Mesothelial cell of epicardium (in vitro differentiated cells): Measurements from ENCODE around the gene ZNF280A. TPM values are rescaled to one million over a fixed set of nuclear protein-coding genes. Genes with fewer than 3 reads are reported as not detected.

Experiments used
- DNase-seq, 2 experiments: peaks; one replicate each; pipeline ENCODE4 v3.0.0; 2021; ENCODE audit warnings: low spot score in 2 of 2; ENCODE audit not compliant: unreplicated experiment in 2 of 2
- H3K27ac Mint-ChIP-seq: 2 replicates; pipeline ENCODE4 v1.8.0; 2021; ENCODE audit warnings: mixed read lengths
- H3K27me3 Mint-ChIP-seq: 2 replicates; pipeline ENCODE4 v1.8.0; 2021; ENCODE audit warnings: low read depth, mixed read lengths
- H3K36me3 Mint-ChIP-seq: 2 replicates; pipeline ENCODE4 v1.8.0; 2021; ENCODE audit warnings: mixed read lengths
- H3K4me1 Mint-ChIP-seq: 2 replicates; pipeline ENCODE4 v1.8.0; 2021; ENCODE audit warnings: mixed read lengths
- H3K4me3 Mint-ChIP-seq: 2 replicates; pipeline ENCODE4 v1.8.0; 2021; ENCODE audit warnings: mild to moderate bottlenecking, moderate library complexity, mixed read lengths
- H3K9me3 Mint-ChIP-seq: 2 replicates; pipeline ENCODE4 v1.8.0; 2021; ENCODE audit warnings: mixed read lengths
- CTCF ChIP-seq: fragments of 200-600 bp; sonication (generic); IDR thresholded peaks from one replicate; pipeline ENCODE4 v1.5.0; 2021; ENCODE audit warnings: antibody characterized with exemption; ENCODE audit not compliant: unreplicated experiment
- total RNA-seq: library from RNA; stranded (reverse); gene quantifications from 3 replicates; pipeline ENCODE4 v1.2.1, GENCODE V29; 2021

ZNF280A gene
- total RNA-seq, 1 donor from 2014 or later, result 0.16 TPM

- H3K4me1 Mint-ChIP-seq, result no peaks in the 10 kb centered on the region
- TF ChIP-seq CTCF, result no peak
- H3K9me3 Mint-ChIP-seq, result no peaks in the 10 kb centered on the region
- H3K27ac Mint-ChIP-seq, result no peak overlapping the region
- H3K36me3 Mint-ChIP-seq, result no peaks in the 10 kb centered on the region
- H3K4me3 Mint-ChIP-seq, result no peak overlapping the region
- peaks cover 68% of the 10 kb centered on the region for H3K27me3 Mint-ChIP-seq
- DNase-seq, result no peak
These were observed 28.2 kb upstream of the ZNF280A start for GRCh38 chr22:22548317-22548716.

- DNase-seq, result no peak
- no peaks in the 10 kb centered on the region for H3K36me3 Mint-ChIP-seq
- no peak overlapping the region for H3K27ac Mint-ChIP-seq
- H3K4me3 Mint-ChIP-seq, result no peak overlapping the region
- H3K4me1 Mint-ChIP-seq, result no peaks in the 10 kb centered on the region
- no peaks in the 10 kb centered on the region for H3K9me3 Mint-ChIP-seq
- TF ChIP-seq CTCF, result no peak
- H3K27me3 Mint-ChIP-seq, result peaks cover 70% of the 10 kb centered on the region
These were observed 27.7 kb upstream of the ZNF280A start for GRCh38 chr22:22547692-22548300.

GRCh38 chr22:22547226-22547625, 27.2 kb upstream of the ZNF280A start:
- no peak for DNase-seq
- H3K27ac Mint-ChIP-seq, result no peak overlapping the region
- H3K27me3 Mint-ChIP-seq, result peaks cover 71% of the 10 kb centered on the region
- no peak overlapping the region for H3K4me3 Mint-ChIP-seq
- no peaks in the 10 kb centered on the region for H3K4me1 Mint-ChIP-seq
- no peaks in the 10 kb centered on the region for H3K36me3 Mint-ChIP-seq
- no peak for TF ChIP-seq CTCF
- H3K9me3 Mint-ChIP-seq, result no peaks in the 10 kb centered on the region

GRCh38 chr22:22546490-22546889, 26.4 kb upstream of the ZNF280A start:
- no peak overlapping the region for H3K4me3 Mint-ChIP-seq
- H3K36me3 Mint-ChIP-seq, result no peaks in the 10 kb centered on the region
- DNase-seq, result no peak
- H3K9me3 Mint-ChIP-seq, result no peaks in the 10 kb centered on the region
- no peak for TF ChIP-seq CTCF
- H3K4me1 Mint-ChIP-seq, result no peaks in the 10 kb centered on the region
- H3K27me3 Mint-ChIP-seq, result peaks cover 76% of the 10 kb centered on the region
- no peak overlapping the region for H3K27ac Mint-ChIP-seq

- Mint-ChIP-seq H3K9me3 (peaks cover 3% of the 10 kb centered on the region), H3K36me3 (no peaks in the 10 kb centered on the region), H3K27ac (no peak overlapping the region), H3K4me1 (no peaks in the 10 kb centered on the region), H3K4me3 (no peak overlapping the region), H3K27me3 (peaks cover 67% of the 10 kb centered on the region)
- no peak for TF ChIP-seq CTCF
- no peak for DNase-seq
These were observed 25.0 kb upstream of the ZNF280A start for GRCh38 chr22:22545084-22545483.
